ENCODE results near the gene GPR137. TPM values are rescaled to one million over a fixed set of nuclear protein-coding genes. Genes with fewer than 3 reads are reported as not detected.
"Not testable (repeated sequence)": the region's sequence is repeated elsewhere in the genome, so short reads cannot be mapped to it uniquely, and the experiment has no call there.

The GPR137 gene
- total and polyA plus RNA-seq, 7 donors, result 12.2 to 35.0 (median 17.4) TPM

DNA sequence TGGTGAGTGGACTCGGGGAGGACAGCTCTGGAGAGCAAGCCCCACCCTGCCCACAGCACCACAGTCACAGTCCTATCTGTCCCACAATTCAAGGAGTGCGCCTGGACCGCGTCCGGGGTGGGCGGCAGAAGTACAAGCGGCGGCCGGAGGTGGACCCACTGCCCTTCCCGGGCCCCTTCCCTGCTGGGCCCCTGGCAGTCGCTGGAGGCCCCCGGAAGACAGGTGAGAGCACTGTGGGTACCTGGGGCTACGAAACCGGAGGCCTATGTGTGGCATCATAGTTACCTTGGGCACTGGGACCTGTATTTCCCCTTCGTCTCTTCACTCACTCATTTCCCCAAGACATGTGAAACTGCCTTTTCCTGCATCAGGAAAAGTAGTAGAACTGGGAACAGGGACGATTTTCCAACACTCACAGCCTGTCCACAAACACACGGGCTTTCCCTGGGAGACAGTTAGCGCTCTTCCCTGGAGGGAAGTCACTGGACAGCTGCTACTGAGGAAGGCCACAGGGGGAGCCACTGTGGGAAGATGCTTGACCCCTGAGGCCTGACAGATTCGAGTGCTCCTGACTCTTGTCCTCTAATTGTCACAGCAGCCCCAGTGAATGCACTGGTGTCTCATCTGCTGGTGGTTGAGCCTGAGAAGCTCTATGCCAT, 28.6 kb downstream of the GPR137 start:
- TF ChIP-seq EP300 (IDR thresholded peaks at IDR 0.05) (no peak), POLR2A (IDR thresholded peaks at IDR 0.05) (no peak), POLR2AphosphoS5 (IDR thresholded peaks at IDR 0.05) (no peak)
- TF ChIP-seq, protein P1, sequence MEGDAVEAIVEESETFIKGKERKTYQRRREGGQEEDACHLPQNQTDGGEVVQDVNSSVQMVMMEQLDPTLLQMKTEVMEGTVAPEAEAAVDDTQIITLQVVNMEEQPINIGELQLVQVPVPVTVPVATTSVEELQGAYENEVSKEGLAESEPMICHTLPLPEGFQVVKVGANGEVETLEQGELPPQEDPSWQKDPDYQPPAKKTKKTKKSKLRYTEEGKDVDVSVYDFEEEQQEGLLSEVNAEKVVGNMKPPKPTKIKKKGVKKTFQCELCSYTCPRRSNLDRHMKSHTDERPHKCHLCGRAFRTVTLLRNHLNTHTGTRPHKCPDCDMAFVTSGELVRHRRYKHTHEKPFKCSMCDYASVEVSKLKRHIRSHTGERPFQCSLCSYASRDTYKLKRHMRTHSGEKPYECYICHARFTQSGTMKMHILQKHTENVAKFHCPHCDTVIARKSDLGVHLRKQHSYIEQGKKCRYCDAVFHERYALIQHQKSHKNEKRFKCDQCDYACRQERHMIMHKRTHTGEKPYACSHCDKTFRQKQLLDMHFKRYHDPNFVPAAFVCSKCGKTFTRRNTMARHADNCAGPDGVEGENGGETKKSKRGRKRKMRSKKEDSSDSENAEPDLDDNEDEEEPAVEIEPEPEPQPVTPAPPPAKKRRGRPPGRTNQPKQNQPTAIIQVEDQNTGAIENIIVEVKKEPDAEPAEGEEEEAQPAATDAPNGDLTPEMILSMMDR (IDR thresholded peaks at IDR 0.05), result no peak
- H3K9me3 ChIP-seq, result no peaks in the 10 kb centered on the region
- 79 to 85% methylated on average over 19 of the region's 19 CpGs for WGBS, 2 donors
- H3K36me3 ChIP-seq, result peaks cover 10 to 27% (median 17%) of the 10 kb centered on the region in 4 donors
- intact Hi-C loops (cut with DNase I), result no loop called here
- peak overlapping the region in 1 of 4 donors; percentile 7 for H3K4me3 ChIP-seq
- H3K4me1 ChIP-seq, result peaks cover 0 to 19% (median 18%) of the 10 kb centered on the region in 4 donors
- no peaks in the 10 kb centered on the region for H3K27me3 ChIP-seq
- H3K27ac ChIP-seq, result peak overlapping the region; percentile 41 to 63 (median 50)
- no peak for DNase-seq

- H3K36me3 ChIP-seq, result peaks cover 10 to 27% (median 17%) of the 10 kb centered on the region in 4 donors
- 78 to 91% methylated on average over 24 of the region's 24 CpGs for WGBS, 2 donors
- intact Hi-C loops (cut with DNase I), result no loop called here
- DNase-seq, result no peak
- no peak for TF ChIP-seq POLR2AphosphoS5 (IDR thresholded peaks at IDR 0.05)
- no peak for TF ChIP-seq POLR2A (IDR thresholded peaks at IDR 0.05)
- TF ChIP-seq EP300 (IDR thresholded peaks at IDR 0.05), result no peak
- TF ChIP-seq, protein P1 (IDR thresholded peaks at IDR 0.05), result no peak
- H3K4me1 ChIP-seq, result peaks cover 0 to 24% (median 22%) of the 10 kb centered on the region in 4 donors
- H3K27ac ChIP-seq, result peak overlapping the region in 3 of 4 donors; percentile 41 to 63 (median 47)
- H3K27me3 ChIP-seq, result no peaks in the 10 kb centered on the region
- H3K4me3 ChIP-seq, result no peak overlapping the region
- H3K9me3 ChIP-seq, result no peaks in the 10 kb centered on the region
Measured at GRCh38 chr11:64314805-64315561, 29.3 kb downstream of the GPR137 start.

GRCh38 chr11:64315667-64316526, 30.2 kb downstream of the GPR137 start:
- 66 to 82% methylated on average over 25 of the region's 25 CpGs for whole genome bisulfite sequencing, 2 donors

DNA sequence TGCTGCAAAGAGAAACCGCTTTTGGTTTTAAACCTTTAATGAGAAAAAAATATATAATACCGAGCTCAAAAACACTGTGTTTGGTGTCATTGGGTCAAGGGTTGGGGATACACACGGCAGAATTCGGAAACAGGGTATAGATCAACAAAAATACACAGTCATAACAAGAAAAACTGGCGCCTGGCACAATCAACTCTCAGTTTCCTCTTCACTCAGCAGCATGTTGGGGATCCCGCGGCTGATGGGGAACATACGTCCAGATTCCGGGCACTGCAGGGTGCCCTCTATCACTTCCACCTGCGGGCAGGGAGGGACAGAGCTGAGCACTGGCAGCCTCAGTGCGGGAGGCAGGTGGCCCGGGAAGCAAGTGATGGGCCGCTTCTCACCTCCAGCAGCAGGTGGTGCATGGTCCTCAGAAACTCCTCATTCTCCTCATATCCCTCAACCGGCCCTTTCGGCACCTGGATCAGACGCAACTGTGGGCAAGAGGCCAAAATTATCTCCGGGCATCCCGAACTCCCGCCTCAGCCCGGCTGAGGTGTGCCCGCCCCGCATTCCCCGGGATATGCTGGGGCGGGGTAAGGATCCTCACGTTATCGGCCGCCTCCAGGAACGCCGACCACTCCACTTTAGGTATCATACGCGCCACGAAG, 31.1 kb downstream of the GPR137 start:
- WGBS, 2 donors, result 2 to 6% methylated on average over 32 of the region's 32 CpGs
- peaks cover 10 to 39% (median 17%) of the 10 kb centered on the region in 4 donors for H3K36me3 ChIP-seq
- H3K27me3 ChIP-seq, result no peaks in the 10 kb centered on the region
- peak overlapping the region; percentile 83 to 98 (median 86) for H3K4me3 ChIP-seq
- TF ChIP-seq POLR2A (IDR thresholded peaks at IDR 0.05) (no peak), EP300 (IDR thresholded peaks at IDR 0.05) (peak in 1 of 4 donors; percentile 22)
- intact Hi-C loops (cut with DNase I), result no loop called here
- peak overlapping the region; percentile 98 to 99 (median 98) for H3K27ac ChIP-seq
- DNase-seq, result no peak
- H3K4me1 ChIP-seq, result peaks cover 0 to 24% (median 22%) of the 10 kb centered on the region in 4 donors
- no peaks in the 10 kb centered on the region for H3K9me3 ChIP-seq

More at GRCh38 chr11:64315667-64316526, 30.2 kb downstream of the GPR137 start:
- intact Hi-C loops (cut with DNase I); H3K4me3 ChIP-seq; DNase-seq; H3K9me3 ChIP-seq; H3K27me3 ChIP-seq: not testable (repeated sequence)
- peak overlapping the region; percentile 98 to 99 (median 98) for H3K27ac ChIP-seq
- H3K36me3 ChIP-seq, result peaks cover 10 to 31% (median 17%) of the 10 kb centered on the region in 4 donors
- H3K4me1 ChIP-seq, result peaks cover 0 to 24% (median 22%) of the 10 kb centered on the region in 4 donors

- Histone ChIP-seq H3K27me3 (no peaks in the 10 kb centered on the region), H3K4me3 (peak within 1 kb of the TSS; percentile 83 to 98 (median 86)), H3K9me3 (no peaks in the 10 kb centered on the region), H3K4me1 (peaks cover 0 to 24% (median 22%) of the 10 kb centered on the region in 4 donors), H3K27ac (peak within 1 kb of the TSS; percentile 98 to 99 (median 98)), H3K36me3 (peaks cover 10 to 45% (median 17%) of the 10 kb centered on the region in 4 donors)
- peak; percentile 99 for DNase-seq
- intact Hi-C loops (cut with DNase I), result no loop called here
- TF ChIP-seq EP300 (IDR thresholded peaks at IDR 0.05) (peak in 1 of 4 donors; percentile 46), POLR2A (IDR thresholded peaks at IDR 0.05) (peak; percentile 86 to 89), POLR2AphosphoS5 (IDR thresholded peaks at IDR 0.05) (peak; percentile 93 to 97 (median 96))
- TF ChIP-seq, protein P1 (IDR thresholded peaks at IDR 0.05), result no peak
- WGBS, 2 donors, result 0% methylated on average over 43 of the region's 43 CpGs
Measured at GRCh38 chr11:64317325-64317960, 31.8 kb downstream of the GPR137 start, which contains the start of gene TRMT112. Gene TRMT112, minus strand, starts transcription at chr11:64317559. Its CDS starts 33 bp downstream, at chr11:64317526.
